K562 (cell line): ENCODE data around the gene ALKBH8. TPM values are rescaled to one million over a fixed set of nuclear protein-coding genes. Genes with fewer than 3 reads are reported as not detected.
A peak's percentile ranks its signal among the peaks of the same experiment; 100 is the strongest.
"Not testable (repeated sequence)": the region's sequence is repeated elsewhere in the genome, so short reads cannot be mapped to it uniquely, and the experiment has no call there.

Experiments used
- ATAC-seq: fragments of 200-7000 bp; cut with Tn5 transposase; 3 replicates; pipeline ENCODE4 v1.9.1; 2020; ENCODE audit warnings: moderate library complexity
- BruUV-seq: library from RNA; stranded (reverse); fragments of 400-500 nt; replicated peaks from 2 replicates; lab custom pipeline; 2021; lab: Mats Ljungman, UMichigan
- CTCF ChIA-PET: fragments of 300-600 bp; formaldehyde crosslinking; extraction: SDS; loops from one replicate; lab custom pipeline; 2021; ENCODE audit warnings: low intra/inter-chr PET ratio; lab: Yijun Ruan, JAX
- POLR2A ChIA-PET: fragments of 300-600, 350-650 bp; sonication (Branson Sonifier 250); formaldehyde crosslinking; extraction: SDS; loops from one replicate; lab custom pipeline; 2021; ENCODE audit warnings: antibody characterized with exemption, inconsistent platforms; lab: Yijun Ruan, JAX
- DNase-seq, 4 experiments: peaks; one replicate each; pipeline versions ENCODE4 v3.0.0 to v3.0.0-alpha.2; 2011 to 2018; ENCODE audit warnings: low spot score in 3 of 4, mixed read lengths in 3 of 4; ENCODE audit errors: extremely low read depth in 1 of 4
- FAIRE-seq: peaks from 2 replicates; lab custom pipeline; 2011; peaks lifted over from hg19 to GRCh38; lab: Jason Lieb, UNC
- H2AFZ ChIP-seq: 2 replicates; pipeline ENCODE4 v1.6.0; 2011; ENCODE audit warnings: low read depth, low read length, control low read depth, inconsistent platforms
- H3K27ac ChIP-seq: fragments of 200-600 bp; 3 replicates; pipeline ENCODE4 v1.8.0; 2011; ENCODE audit warnings: low read depth, mild to moderate bottlenecking, control low read depth, inconsistent platforms, low read length, moderate library complexity, mixed read lengths; ENCODE audit errors: extremely low read depth
- H3K27me3 ChIP-seq, 2 experiments: fragments of 300-600 bp in 1 of 2; 2 replicates in 1 of 2; 3 replicates in 1 of 2; pipeline versions ENCODE4 v1.6.0 to v1.8.0; 2011; ENCODE audit warnings: inconsistent platforms in 2 of 2, low read length in 2 of 2, mild to moderate bottlenecking in 1 of 2, mixed read lengths in 1 of 2, moderate library complexity in 1 of 2; ENCODE audit not compliant: control insufficient read depth in 2 of 2, insufficient read depth in 2 of 2
- H3K36me3 ChIP-seq: fragments of 300-600 bp; 3 replicates; pipeline ENCODE4 v1.8.0; 2011; ENCODE audit warnings: mild to moderate bottlenecking, low read length, inconsistent platforms; ENCODE audit not compliant: control insufficient read depth, insufficient read depth
- H3K4me1 ChIP-seq, 2 experiments: fragments of 200-600 bp in 1 of 2; replicated peaks in 1 of 2; 2 replicates in 1 of 2; 3 replicates in 1 of 2; pipeline versions ENCODE4 v1.5.1 to v1.8.0; 2011; ENCODE audit warnings: inconsistent platforms in 2 of 2, low read length in 2 of 2, mild to moderate bottlenecking in 1 of 2, mixed read lengths in 1 of 2, moderate library complexity in 1 of 2; ENCODE audit not compliant: control insufficient read depth in 2 of 2, insufficient read depth in 2 of 2
- H3K4me2 ChIP-seq: 2 replicates; pipeline ENCODE4 v1.6.1; 2011; ENCODE audit warnings: low read length, control low read depth, inconsistent platforms, mixed read lengths; ENCODE audit not compliant: insufficient read depth
- H3K4me3 ChIP-seq: fragments of 200-600 bp; sonication (generic), shearing (Covaris generic); 2 replicates; pipeline ENCODE4 v1.5.1; 2016; ENCODE audit warnings: control low read depth, inconsistent platforms
- H3K79me2 ChIP-seq: fragments of 200-600 bp; 3 replicates; pipeline ENCODE4 v1.8.0; 2011; ENCODE audit warnings: low read length, inconsistent platforms; ENCODE audit not compliant: control insufficient read depth, insufficient read depth
- H3K9ac ChIP-seq, 2 experiments: 2 replicates each; pipeline versions ENCODE4 v1.6.0 to v1.6.1; 2011; ENCODE audit warnings: low read depth in 2 of 2, low read length in 2 of 2, control low read depth in 1 of 2, inconsistent platforms in 1 of 2, mild to moderate bottlenecking in 1 of 2, mixed read lengths in 1 of 2; ENCODE audit not compliant: insufficient read depth in 1 of 2
- H3K9me1 ChIP-seq: one replicate; pipeline ENCODE4 v1.6.0; 2011; ENCODE audit warnings: inconsistent platforms, mild to moderate bottlenecking, low read length, moderate library complexity; ENCODE audit not compliant: control insufficient read depth, insufficient read depth
- H3K9me3 ChIP-seq: replicated peaks from 2 replicates; pipeline ENCODE4 v1.5.1; 2011; ENCODE audit warnings: low read depth, low read length, inconsistent platforms; ENCODE audit not compliant: control insufficient read depth, insufficient read depth
- H4K20me1 ChIP-seq: replicated peaks from 2 replicates; pipeline ENCODE4 v1.6.1; 2011; ENCODE audit warnings: low read length, inconsistent platforms, mixed read lengths; ENCODE audit not compliant: control insufficient read depth, insufficient read depth
- ATF1 ChIP-seq, 2 experiments: fragments of 450-650 bp in 1 of 2; IDR thresholded peaks; 2 replicates each; pipeline ENCODE4 v1.6.1; 2016; ENCODE audit warnings: missing compliant biosample characterization in 1 of 2, missing genetic modification characterization in 1 of 2
- CTBP1 ChIP-seq: fragments of 450-650 bp; IDR thresholded peaks from 2 replicates; pipeline ENCODE4 v1.6.1; 2016; ENCODE audit warnings: borderline replicate concordance
- ETV1 ChIP-seq: fragments of 450-650 bp; conservative IDR thresholded peaks from 2 replicates; pipeline ENCODE4 v1.6.1; 2016; ENCODE audit warnings: missing genetic modification characterization, control low read depth, low read depth, missing compliant biosample characterization
- PRMT5 ChIP-seq: sonication (generic); formaldehyde crosslinking; IDR thresholded peaks from 2 replicates; pipeline ENCODE4 v1.5.0; 2020; ENCODE audit warnings: missing genetic modification reagents
- RBM25 ChIP-seq: fragments of 200-400 bp; formaldehyde crosslinking; IDR thresholded peaks from 2 replicates; pipeline ENCODE4 v1.6.1; 2018; ENCODE audit warnings: low read length, low read depth, moderate library complexity; ENCODE audit not compliant: severe bottlenecking
- SUPT5H ChIP-seq: fragments of 450-650 bp; IDR thresholded peaks from 2 replicates; pipeline ENCODE4 v1.6.1; 2016
- ZNF146 ChIP-seq: IDR thresholded peaks from one replicate; pipeline ENCODE4 v1.6.1; 2018; ENCODE audit warnings: missing compliant biosample characterization; ENCODE audit not compliant: unreplicated experiment
- WGBS: fragments of 100-300 bp; shearing (Covaris generic); methylation state at CpG from one replicate; pipeline ENCODE4 v1.1.6; 2016; ENCODE audit warnings: low coverage, mixed read lengths; ENCODE audit not compliant: insufficient coverage; ENCODE audit errors: missing lambda C conversion rate; 5-methylcytosine and 5-hydroxymethylcytosine counted together
- in situ Hi-C: fragments of 300-500 bp; cut with MboI; formaldehyde crosslinking; loops from 4 replicates; pipeline ENCODE4 v1.15.0; 2018; ENCODE audit warnings: inconsistent platforms, mixed read lengths
- intact Hi-C: fragments of 100-400 bp; cut with micrococcal nuclease; formaldehyde crosslinking; loops from 2 replicates; pipeline ENCODE4 v1.14.2; 2022
- polyA plus RNA-seq, 8 experiments: library from polyadenylated mRNA; depleted of rRNA in 4 of 8; stranded (reverse) in 5 of 8; unstranded in 3 of 8; fragments of >200 nt; fragmentation: Nextera tagmentation in 2 of 8; fragmentation: Illumina TruSeq in 1 of 8; extraction: Ambion mirVana in 2 of 8; extraction: Trizol in 1 of 8; gene quantifications; 2 replicates each; pipeline versions ENCODE4 v1.2.1 to v1.2.3, GENCODE V29; 2011 to 2014; ENCODE audit warnings: inconsistent platforms in 1 of 8, missing spikeins in 1 of 8
- total RNA-seq, 7 experiments: library from RNA; depleted of rRNA in 6 of 7; stranded (reverse); fragments of >200 nt in 6 of 7; fragmentation: Illumina TruSeq in 2 of 7; extraction: Trizol in 2 of 7; gene quantifications; 2 replicates each; pipeline versions ENCODE4 v1.2.1 to v1.2.3, GENCODE V29; 2011 to 2021; ENCODE audit warnings: low replicate concordance in 1 of 7
- TF ChIP-seq, protein P1 (sequence below): fragments of 150-350 bp; IDR thresholded peaks from 2 replicates; pipeline ENCODE4 v1.6.1; 2014; ENCODE audit warnings: low read depth, mild to moderate bottlenecking, low read length, borderline replicate concordance
- TF ChIP-seq, protein P2 (sequence below): fragments of 450-650 bp; formaldehyde crosslinking; IDR thresholded peaks from 2 replicates; pipeline ENCODE4 v1.4.0; 2022; ENCODE audit warnings: missing genetic modification characterization

The ALKBH8 gene
- total and polyA plus RNA-seq, 9 of the 15 experiments (the other 6 are each of a cell fraction or from before 2014, with no cell fraction given) = 4.3 to 14.4 (median 9.1) TPM

DNA sequence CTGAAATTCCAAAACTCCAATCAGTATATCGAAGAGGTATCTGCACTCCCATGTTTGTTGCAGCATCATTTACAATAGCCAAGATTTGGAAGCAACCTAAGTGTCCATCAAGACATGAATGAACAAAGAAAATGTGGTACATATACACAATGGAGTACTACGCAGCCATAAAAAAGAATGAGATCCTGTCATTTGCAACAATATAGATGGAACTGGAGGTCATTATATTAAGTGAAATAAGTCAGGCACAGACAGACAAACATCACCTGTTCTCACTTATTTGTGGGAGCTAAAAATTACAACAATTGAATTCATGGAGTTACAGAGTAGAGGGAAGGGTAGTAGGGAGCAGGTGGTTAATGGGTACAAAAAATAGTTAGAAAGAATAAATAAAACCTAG, 13.6 kb upstream of the ALKBH8 start:
- H3K27ac ChIP-seq, H3K9ac ChIP-seq, CTCF ChIA-PET, H3K27me3 ChIP-seq, ATAC-seq, DNase-seq, in situ Hi-C loops, H3K9me3 ChIP-seq, H3K36me3 ChIP-seq, H3K4me3 ChIP-seq, H3K9me1 ChIP-seq, H2AFZ ChIP-seq, H3K4me1 ChIP-seq, H4K20me1 ChIP-seq, FAIRE-seq, BruUV-seq, H3K79me2 ChIP-seq, H3K4me2 ChIP-seq: not testable (repeated sequence)
- 9% methylated on average over 2 of the region's 2 CpGs for WGBS
- POLR2A ChIA-PET = interaction anchor here (0.6 kb wide), 1 partner anchor 13 kb away, joined by 4 read pairs; no protein-coding TSS in a partner anchor
- intact Hi-C loops = loop anchor here (5.0 kb wide), 1 partner anchor 193 kb away; no protein-coding TSS in a partner anchor
- TF ChIP-seq RBM25 (peak; percentile 27), ZNF146 (CRISPR knock-in tag) (peak; percentile 83)

DNA sequence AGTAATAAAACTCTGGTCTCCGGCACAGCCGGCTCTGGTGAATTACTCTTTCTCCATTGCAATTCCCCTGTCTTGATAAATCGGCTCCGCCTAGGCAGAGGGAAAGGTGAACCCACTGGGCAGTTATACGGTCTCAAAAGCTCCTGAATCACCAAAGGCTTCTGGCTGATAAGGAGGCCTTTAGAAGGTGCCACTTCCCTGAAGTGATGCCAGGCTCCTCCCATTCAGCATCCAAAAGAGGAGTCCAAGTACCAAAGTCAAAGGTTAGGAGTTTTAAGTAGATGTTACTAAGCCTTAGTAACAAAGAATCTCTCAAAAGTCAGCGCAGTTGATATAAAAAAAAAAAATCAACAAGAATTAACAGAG, 11.8 kb upstream of the ALKBH8 start:
- in situ Hi-C loops = no loop called here
- BruUV-seq = no TSS peak
- Histone ChIP-seq H3K9me1 (no peaks in the 10 kb centered on the region), H3K36me3 (no peaks in the 10 kb centered on the region), H2AFZ (no peak overlapping the region), H3K27ac (no peak overlapping the region), H3K4me1 (no peaks in the 10 kb centered on the region), H3K4me3 (no peak overlapping the region), H3K9me3 (no peaks in the 10 kb centered on the region), H3K4me2 (no peak overlapping the region), H3K9ac (no peak overlapping the region), H3K79me2 (no peaks in the 10 kb centered on the region), H3K27me3 (no peaks in the 10 kb centered on the region), H4K20me1 (no peaks in the 10 kb centered on the region)
- DNase-seq (no peak), FAIRE-seq (no peak), ATAC-seq (no peak)
- ChIA-PET CTCF (interaction anchor here (0.9 to 1.9 kb wide), 2 partner anchors 112 to 321 kb away, joined by 5 to 8 read pairs; no protein-coding TSS in a partner anchor), POLR2A (no interaction called here)
- WGBS = 5% methylated on average over 6 of the region's 6 CpGs
- intact Hi-C loops = loop anchor here (5.0 kb wide), 1 partner anchor 195 kb away; no protein-coding TSS in a partner anchor
- TF ChIP-seq SUPT5H (no peak), ATF1 (CRISPR knock-in tag; IDR thresholded peaks at IDR 0.05) (no peak), ATF1 (tag; IDR thresholded peaks at IDR 0.05) (no peak), ETV1 (tag) (no peak), PRMT5 (CRISPR knock-in tag) (no peak), CTBP1 (no peak)
- TF ChIP-seq, protein P1, sequence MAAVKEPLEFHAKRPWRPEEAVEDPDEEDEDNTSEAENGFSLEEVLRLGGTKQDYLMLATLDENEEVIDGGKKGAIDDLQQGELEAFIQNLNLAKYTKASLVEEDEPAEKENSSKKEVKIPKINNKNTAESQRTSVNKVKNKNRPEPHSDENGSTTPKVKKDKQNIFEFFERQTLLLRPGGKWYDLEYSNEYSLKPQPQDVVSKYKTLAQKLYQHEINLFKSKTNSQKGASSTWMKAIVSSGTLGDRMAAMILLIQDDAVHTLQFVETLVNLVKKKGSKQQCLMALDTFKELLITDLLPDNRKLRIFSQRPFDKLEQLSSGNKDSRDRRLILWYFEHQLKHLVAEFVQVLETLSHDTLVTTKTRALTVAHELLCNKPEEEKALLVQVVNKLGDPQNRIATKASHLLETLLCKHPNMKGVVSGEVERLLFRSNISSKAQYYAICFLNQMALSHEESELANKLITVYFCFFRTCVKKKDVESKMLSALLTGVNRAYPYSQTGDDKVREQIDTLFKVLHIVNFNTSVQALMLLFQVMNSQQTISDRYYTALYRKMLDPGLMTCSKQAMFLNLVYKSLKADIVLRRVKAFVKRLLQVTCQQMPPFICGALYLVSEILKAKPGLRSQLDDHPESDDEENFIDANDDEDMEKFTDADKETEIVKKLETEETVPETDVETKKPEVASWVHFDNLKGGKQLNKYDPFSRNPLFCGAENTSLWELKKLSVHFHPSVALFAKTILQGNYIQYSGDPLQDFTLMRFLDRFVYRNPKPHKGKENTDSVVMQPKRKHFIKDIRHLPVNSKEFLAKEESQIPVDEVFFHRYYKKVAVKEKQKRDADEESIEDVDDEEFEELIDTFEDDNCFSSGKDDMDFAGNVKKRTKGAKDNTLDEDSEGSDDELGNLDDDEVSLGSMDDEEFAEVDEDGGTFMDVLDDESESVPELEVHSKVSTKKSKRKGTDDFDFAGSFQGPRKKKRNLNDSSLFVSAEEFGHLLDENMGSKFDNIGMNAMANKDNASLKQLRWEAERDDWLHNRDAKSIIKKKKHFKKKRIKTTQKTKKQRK = no peak
- TF ChIP-seq, protein P2, sequence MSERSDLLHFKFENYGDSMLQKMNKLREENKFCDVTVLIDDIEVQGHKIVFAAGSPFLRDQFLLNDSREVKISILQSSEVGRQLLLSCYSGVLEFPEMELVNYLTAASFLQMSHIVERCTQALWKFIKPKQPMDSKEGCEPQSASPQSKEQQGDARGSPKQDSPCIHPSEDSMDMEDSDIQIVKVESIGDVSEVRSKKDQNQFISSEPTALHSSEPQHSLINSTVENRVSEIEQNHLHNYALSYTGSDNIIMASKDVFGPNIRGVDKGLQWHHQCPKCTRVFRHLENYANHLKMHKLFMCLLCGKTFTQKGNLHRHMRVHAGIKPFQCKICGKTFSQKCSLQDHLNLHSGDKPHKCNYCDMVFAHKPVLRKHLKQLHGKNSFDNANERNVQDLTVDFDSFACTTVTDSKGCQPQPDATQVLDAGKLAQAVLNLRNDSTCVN (CRISPR knock-in tag) = no peak
